IPS DF 4.7 (cell line): ENCODE data around the gene PDGFC.

Source experiments
- DNase-seq: peaks from one replicate; pipeline ENCODE4 v3.0.0-alpha.2; 2013; ENCODE audit warnings: low spot score; ENCODE audit errors: extremely low read depth

Gene PDGFC

DNA sequence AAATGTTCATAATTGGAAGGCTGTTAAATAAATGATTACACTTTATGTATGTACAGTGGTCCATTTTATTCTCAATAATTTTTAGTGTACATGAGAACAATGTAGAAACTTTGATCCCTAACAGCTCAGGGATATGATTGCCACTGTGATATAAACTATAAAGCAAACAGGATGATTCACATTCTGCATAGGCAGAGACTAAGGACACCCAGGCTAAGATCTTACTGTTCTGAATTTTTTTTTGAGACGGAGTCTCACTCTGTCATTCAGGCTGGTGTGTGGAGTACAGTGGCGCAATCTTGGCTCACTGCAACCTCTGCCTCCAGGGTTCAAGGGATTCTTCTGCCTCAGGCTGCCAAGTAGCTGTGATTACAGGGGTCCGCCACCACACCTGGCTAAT lies 186.6 kb downstream of the PDGFC start:
- DNase-seq, result no peak

- no peak for DNase-seq
These were observed 187.6 kb downstream of the PDGFC start for GRCh38 chr4:156783966-156784365.

DNA sequence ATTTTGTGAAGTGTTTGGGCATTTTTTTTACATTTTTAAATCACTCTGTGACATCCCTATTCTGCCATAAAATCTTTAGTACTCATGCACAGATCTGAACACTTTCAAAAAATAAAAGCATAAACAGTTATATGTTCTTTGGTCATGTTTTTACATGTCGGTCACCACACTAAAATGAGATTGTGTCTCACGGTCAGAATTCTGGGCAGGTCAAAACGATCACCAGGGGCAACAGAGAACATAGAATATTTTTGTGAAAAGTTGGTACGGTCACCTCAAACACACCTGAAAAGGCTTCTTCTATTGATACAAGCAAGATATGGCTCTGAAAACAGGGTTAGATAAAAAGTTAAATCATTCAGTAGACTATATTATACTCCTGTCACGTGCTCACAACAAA lies 189.1 kb downstream of the PDGFC start:
- no peak for DNase-seq

- DNase-seq, result no peak
These were observed 189.7 kb downstream of the PDGFC start for GRCh38 chr4:156781852-156782251.

- no peak for DNase-seq
These were observed 191.8 kb downstream of the PDGFC start for GRCh38 chr4:156779774-156780173.

DNA sequence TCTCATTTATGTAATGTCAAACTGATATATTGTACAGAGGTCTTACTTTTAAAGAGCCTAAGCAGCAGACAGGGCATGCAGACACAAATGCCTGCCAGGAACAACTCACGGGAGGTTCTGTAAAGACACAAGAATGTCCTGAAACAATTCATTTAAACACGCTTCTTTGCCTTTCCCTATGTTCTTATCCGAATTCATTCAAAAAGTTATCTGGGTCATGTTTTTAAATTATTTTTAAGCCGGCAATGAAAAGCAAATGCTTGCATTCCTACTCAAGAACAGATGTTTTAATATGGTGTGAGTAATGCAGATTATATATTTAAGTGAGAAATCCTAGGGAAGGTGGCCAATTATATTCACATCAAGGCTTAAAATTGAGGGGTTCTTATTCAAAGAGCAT lies 192.6 kb downstream of the PDGFC start:
- no peak for DNase-seq

- DNase-seq, result no peak
These were observed 193.0 kb downstream of the PDGFC start for GRCh38 chr4:156778606-156779005.

DNA sequence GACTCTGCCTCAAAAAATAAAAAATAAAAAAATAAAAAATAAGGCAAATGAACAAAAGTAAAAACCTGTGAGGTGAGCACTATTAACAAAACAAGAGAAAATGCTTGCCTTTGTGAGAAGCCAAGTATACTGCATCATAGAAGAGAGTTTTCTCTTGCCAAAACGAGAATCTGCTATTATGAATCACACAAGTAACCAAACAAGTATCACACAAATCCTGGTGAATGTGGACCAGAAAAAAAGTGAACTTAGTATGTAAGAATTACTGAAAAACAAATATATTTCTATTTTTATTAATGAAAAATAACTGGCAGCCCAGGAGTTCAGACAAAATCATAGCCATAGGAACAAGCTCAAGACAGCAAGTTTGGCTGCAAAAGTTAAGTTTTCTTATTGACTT lies 193.5 kb downstream of the PDGFC start:
- no peak for DNase-seq

DNA sequence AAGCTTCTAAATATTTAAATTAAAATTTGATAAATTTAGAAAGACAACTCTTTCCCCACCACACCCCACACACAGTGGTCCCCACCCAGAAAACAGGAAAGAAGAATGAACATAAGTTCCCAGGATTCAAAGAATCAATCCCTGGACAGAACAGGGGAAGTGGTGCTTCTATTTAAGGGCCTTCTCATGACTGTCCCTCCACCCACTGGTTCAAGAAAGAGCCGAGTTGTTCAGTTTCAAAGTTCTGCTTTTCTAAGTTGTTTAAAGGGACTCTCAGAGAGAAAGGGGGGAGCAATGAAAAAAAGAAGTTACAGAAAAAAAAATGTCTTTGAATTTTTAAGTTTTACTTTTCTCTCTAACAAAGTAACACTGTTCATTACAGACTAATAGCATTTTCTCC lies 195.8 kb downstream of the PDGFC start:
- DNase-seq, result no peak

GRCh38 chr4:156774422-156774821 lies 197.2 kb downstream of the PDGFC start:
- DNase-seq, result no peak

DNA sequence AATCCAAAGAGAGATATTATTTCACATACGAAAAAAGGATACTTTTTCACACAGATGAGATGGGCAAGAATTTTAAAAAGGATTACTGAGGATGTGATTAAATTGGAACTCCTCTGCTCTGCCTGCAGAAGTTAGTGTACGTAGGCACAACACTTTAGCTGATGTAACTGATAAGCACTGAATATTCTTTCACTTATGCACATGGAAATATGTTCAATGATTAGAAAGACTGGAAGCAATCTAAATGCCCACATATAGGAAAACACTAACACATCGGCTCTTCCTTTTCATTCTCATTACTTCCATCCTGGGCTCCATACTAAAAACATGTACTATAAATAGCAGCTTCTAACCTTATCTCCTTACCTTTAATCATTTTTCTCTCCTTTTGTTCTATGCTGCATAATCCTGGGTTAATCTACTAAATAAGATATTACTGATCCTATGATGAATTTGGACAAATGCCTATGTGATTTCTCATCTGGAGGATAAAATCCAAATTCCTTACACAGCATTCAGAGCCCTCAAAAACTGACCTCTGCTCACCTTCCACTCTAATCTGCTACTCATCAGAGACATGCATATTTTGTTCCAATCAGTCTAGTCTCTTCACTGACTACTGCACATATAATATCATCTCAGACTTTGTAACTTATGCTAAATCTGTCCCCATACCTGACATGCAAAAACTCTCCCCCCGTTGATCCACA lies 197.8 kb downstream of the PDGFC start:
- no peak for DNase-seq

DNA sequence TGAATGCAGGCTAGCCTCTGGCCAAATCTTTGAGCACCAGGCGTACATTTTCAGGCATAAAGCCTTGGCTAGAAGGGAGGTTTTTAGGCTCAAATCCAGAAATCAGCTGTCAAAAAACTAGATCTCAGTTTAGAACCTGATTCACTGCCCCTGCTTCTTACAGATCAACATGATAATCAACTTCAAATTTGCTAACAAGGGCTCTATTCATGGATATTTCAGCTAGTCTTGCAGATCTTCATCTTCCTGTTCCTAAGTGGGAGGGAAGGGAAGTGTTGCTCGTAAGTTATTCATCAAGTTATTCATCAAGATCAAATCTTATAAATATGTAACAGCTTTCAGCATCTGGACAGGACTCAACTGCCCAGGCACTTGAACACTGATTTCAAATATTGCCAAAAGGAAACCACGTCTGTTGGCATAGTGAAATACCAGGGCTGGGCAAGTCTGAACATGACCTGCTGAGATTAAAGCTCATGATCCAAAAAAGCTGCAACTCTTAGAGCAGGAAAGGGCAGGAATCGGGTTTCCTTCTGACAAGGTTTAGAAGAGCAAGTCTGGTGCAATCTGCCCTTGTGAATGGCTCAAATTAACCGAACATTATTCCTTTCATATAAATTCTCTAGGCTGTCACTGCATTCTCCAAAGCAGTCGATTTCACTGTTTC lies 200.3 kb downstream of the PDGFC start:
- peak; percentile 11 for DNase-seq

- DNase-seq, result no peak
These were observed 201.5 kb downstream of the PDGFC start for GRCh38 chr4:156770140-156770539.

DNA sequence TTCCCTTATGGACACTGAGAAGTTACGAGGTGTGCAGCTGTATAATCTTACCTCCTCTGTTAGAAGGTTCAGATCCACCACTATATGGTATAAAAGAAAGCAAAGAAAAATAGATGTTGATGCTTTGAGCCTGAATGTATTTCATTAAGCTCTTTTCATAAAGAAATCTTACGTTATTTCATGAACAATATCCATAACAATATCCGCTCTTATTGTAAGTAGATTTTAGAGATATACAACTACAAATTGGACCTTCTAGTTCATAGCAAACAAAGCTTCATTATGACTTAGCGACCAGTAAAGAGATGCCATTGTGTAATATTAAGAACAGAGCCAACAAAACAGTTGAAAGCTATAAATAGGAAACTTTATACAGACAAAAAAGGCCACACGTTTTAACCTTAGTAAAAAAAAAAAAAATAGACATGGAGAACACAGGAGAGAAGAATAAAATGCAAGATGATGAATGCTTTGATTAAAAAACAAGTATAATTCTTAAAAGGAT lies 203.6 kb downstream of the PDGFC start:
- DNase-seq, result no peak

- DNase-seq, result no peak
These were observed 204.8 kb downstream of the PDGFC start for GRCh38 chr4:156766846-156767245.

GRCh38 chr4:156765277-156765676 lies 206.3 kb downstream of the PDGFC start:
- DNase-seq, result no peak

GRCh38 chr4:156764846-156765245 lies 206.8 kb downstream of the PDGFC start:
- no peak for DNase-seq

DNA sequence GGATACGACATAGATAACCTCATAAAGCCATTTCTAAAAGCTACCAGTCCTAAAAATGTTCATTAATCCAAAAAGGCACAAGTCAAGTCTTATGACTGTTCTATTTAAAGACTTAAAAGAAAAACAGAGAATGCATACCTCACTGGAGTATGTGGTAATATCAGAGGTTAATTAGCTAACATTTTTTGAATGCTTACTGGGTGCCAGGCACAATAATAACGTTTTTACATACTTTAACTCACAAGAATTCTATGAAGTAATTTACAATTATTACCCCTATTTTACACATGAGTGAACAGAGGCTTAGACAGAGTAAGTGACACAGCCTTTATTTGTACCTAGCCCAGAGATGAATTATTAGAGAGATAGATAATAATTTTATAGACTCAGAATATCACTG lies 207.5 kb downstream of the PDGFC start:
- no peak for DNase-seq

DNA sequence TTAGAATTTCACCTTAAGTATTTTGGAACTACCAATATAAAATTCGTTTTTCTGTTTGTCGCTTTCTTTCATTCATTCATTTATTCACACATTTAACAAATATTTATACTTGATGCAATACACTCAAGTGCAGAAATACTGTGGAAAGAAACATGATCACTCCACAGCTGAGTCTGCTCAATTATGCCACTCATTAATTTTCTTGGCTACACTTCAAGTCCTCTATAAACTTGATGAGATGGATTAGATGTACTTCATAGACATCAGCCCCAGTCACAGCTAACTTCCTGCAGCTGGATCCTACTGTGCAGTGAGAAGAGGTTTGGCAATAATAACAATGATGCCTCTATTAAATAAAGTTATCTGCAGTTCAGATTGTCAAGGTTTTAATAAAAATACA lies 208.1 kb downstream of the PDGFC start:
- DNase-seq, result no peak

DNA sequence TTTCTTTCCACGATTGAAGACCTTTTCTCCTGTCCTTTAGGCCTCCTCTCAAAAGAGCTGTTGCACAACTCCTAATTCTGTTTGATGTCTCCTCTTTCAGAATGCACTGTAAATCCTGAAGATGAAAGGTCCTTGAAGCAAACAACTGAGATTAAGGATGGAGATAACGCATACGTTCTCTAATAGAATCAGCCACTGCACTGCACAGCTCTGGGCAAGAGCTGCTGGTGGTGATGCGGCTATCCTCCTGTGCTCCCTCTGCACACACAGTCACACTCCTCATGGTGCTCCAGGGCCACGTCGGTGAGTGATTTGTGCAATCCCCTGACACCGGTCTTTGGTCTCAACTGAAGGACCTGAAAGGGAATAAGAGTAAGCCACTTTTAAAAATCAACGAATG lies 208.7 kb downstream of the PDGFC start:
- no peak for DNase-seq

DNA sequence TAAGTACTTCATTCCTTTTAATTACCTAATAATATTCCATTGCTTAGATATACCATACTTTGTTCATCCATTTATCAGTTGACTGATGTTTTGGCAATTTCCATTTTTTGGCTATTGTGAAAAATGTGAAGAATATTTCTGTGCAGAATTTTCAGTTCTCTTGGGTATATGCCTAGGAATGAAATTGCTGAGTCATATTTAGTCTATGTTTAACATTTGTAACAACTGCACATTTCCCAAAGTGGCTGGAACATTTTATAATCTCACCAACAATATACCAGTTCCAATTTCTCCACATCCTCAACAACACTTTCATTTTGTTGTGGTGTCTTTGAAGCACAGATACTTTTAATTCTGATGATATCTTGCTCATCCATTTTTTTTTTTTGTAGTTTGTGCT lies 215.5 kb downstream of the PDGFC start:
- DNase-seq, result no peak

DNA sequence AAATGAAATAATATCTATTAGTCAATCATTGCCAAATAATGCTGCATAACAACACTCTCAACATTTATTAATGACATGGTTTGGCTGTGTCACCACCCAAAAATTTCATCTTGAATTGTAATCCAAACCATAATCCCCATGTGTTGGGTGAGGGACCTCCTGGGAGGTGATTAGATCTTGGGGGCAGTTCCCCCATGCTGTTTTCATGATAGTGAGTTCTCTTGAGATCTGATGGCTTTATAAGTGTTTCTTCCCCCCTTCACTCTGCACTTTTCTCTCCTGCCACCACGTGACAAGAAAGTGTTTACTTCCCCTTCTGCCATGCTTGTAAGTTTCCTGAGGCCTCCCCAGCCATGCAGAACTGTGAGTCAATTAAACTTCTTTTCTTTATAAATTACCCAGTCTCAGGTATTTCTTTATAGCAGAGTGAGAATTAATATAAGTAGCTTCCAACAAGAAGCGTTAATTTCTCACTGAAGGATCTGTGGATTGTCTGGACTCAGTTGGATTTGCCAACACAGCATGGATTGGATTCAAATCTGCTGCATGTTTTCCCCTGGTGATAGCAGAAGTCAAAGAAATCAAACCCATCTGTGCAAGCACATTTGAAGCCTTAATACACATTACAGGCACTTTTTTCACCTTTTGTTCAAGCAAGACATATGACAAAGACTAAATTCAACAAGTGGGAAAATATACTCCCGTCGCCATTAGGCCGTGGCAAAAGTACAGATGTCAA lies 216.6 kb downstream of the PDGFC start:
- DNase-seq, result no peak
